ENCODE results near the gene MRAS. TPM values are rescaled to one million over a fixed set of nuclear protein-coding genes. Genes with fewer than 3 reads are reported as not detected.

Gene MRAS
- total RNA-seq, 1 donor from 2014 or later: 7.7 TPM

DNA sequence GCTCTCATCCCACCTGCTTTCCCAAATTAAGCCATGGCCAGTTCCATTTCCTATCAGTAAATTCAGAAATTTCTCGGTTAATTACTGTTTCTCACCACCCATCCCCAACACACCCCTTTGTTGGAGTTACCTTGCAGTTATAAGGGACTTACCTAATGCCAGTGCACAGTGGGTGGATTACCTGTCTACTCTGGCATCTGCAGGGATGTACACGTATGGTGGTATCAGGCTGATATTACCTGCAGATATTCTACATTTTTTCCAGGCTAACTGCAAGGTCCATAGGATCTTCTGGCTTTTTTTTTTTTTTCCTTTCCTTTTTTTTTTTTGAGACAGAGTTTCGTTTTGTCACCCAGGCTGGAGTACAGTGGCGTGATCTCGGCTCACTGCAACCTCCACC is 7.9 kb upstream of the MRAS start:
- no peak for DNase-seq (ENCODE audit: low read depth, low spot score)

- no peak for DNase-seq (ENCODE audit: low read depth, low spot score)
Observed at GRCh38 chr3:138344754-138345153, 3.6 kb upstream of the MRAS start.

DNA sequence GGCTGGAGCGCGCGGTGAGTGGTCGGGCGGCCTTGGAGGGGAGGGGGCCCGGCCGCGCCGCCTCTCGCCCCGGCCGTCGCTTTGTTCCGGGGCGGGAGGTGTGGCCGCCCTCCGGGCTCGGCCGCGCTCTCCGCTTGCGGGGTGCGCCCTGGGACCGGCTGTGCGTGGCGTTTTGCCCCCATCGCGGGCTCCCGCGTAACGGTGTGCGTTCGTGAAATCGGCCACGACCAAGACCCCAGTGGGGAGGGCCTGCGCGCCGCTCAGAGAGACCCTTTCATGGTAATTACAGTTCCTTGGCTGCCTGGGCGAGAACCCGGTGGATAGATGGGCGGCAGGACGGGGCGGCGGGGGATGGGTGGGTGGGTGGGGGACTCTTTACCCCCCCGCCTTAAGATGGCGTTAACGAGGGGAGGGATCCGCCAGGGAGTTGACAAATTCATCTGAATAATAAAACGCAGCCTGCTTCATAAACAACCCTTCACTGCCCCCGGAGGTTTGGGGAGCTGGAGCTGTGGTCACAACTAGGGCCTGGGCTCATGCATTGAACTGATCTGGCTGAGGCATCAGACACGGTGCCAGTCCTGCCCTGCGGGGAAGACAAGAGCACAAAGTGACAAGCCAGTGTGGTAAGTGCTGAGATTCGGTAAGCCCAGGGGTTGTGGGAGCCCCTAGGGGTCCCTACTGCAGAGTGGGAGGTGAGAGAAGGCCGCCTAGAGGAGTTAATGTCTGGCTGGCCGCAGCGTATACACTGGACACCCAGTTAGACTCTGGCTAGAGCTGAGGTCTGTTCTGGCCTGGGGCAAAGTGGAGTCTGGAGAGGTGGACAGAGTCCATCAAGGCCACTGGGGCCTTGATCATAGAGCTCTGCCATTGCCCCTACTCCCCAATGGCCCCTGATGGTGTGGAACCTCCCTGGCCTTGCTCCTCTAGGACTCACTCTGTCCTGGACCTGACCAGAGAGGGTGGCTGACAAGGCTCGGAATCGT is 668 bp downstream of the MRAS start:
- DNase-seq (ENCODE audit: low read depth, low spot score): no peak

DNA sequence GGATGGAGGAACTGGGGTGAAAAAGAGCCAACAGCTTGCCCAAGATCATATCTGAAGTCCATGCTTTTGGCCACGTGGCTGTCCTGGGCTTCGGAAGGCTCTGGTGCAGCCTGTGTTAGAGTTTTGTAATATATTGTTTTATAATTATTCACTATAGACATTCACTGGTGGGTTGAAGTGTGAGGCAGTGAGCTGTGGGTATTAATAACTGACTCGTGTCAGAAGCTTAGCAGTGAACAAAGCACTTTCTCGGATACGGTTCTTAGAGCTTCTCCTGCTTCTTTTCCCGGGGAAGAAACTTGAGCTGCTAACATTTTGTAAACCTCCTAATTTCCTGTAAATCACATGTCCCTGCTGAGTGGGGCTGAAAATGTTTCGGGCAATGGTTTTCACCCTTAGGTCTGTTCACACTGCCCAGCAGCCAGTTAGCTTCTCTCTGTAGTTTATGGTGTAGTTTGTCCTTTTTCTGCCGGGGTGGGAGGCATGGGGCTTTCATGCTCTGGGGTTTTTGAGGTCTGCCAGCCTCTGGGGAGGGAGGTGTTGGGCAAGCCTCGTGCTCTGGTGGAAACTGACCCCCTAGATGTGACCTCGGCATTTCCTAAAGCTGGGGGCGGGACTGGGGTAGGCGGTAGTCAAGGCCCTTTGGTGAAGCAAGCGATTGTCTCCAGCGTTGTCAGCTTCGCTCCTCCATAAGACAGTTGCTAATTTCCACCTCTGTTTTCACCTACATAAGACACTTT is 1.7 kb downstream of the MRAS start:
- DNase-seq (ENCODE audit: low read depth, low spot score): no peak

GRCh38 chr3:138351151-138351550 is 2.8 kb downstream of the MRAS start:
- no peak for DNase-seq (ENCODE audit: low read depth, low spot score)

- DNase-seq (ENCODE audit: low read depth, low spot score): no peak
Observed at GRCh38 chr3:138351916-138352550, 3.7 kb downstream of the MRAS start.

- DNase-seq (ENCODE audit: low read depth, low spot score): no peak
Observed at GRCh38 chr3:138354376-138354775, 6.0 kb downstream of the MRAS start.

- no peak for DNase-seq (ENCODE audit: low read depth, low spot score)
Observed at GRCh38 chr3:138355071-138355470, 6.7 kb downstream of the MRAS start.

DNA sequence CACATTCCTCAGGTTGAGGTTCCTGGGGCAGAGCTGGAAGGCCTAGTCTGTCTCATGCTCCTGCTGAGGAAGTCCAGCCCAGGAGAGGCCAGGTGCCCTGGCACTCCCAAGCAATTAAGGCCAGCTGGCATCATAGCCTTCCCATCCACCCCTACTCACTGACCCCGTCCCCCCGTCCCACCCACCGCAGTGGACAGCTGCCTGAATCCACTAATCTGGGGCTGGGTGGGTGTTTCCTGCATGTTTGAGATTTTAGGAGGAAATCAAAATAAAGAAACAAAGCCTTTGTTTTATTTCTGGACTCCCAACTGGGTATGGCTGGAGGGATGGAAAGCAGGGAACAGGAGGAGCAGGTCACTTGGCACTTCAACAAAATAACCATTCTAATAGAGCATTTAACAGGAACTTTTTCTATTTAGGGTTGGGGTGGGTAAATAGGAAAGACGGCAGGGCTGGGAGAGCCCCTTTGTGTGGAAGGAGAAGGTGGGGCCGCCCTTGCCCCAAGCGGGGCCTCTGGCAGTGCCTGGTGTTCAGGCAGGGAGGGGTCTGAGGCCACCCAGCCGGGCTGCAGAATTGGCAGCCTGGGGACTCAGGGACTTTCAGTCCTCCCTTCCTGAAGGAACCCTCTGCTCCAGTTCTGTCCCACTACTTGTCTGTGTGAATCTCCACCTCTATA is 8.5 kb downstream of the MRAS start:
- DNase-seq (ENCODE audit: low read depth, low spot score): no peak

DNA sequence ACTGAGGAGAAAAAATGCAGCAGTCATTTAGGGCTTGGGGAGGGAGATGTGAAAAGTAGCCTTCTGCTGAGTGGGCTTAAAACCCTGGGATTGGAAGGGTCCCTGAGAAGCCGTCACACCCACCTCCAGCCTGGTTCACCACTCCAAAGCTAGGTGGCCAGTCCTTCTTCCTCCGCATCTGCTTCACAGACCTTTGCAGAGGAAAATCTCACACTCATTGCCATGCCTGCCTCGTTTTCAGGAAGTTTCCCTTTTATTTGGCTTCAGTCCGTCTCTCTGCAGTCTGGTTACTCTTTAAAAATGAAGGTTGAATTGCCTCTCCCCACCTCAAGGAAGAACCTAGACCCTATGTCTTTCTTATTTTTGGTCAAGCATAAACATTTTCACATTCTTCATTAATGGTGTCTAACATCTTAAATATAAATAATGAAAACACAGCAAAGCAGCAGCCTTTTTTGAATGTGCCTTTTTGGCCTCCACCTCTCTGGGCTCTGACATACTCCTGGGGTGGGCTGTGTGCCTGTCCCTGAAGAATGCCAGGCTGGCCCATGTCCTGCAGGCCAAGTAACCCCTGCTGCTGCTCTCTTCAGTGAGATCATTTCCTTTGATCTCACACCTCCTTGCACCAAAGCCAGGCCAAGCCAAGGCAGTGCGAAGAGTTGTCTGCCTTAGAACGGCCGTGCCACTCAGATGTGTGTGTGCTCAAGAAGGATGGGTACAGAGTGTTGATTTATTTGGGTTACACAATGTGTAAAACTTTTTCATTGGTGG is 11.0 kb downstream of the MRAS start:
- no peak for DNase-seq (ENCODE audit: low read depth, low spot score)

GRCh38 chr3:138359919-138360868 is 11.8 kb downstream of the MRAS start:
- DNase-seq (ENCODE audit: low read depth, low spot score): no peak

GRCh38 chr3:138360869-138361525 is 12.6 kb downstream of the MRAS start:
- DNase-seq (ENCODE audit: low read depth, low spot score): no peak

DNA sequence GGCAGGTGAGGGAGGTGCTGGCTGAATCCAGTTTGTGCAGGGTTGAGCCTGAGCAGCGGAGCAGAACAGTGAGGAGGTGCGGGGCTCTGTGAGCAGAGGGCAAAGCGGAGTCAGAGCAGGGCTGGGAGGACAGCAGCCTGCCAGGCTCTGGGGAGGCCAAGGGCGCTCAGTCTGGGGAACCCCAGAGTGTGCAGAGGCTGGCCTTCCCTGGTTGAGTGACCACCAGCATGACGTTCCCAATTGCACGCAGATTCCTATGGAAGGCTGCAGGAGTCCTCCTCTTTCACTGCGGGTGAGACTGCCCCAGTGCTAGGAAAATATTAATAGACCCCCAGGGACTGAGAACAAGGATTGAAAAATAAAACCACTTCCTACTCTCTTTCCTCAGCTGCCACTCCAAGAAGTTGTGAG is 13.2 kb downstream of the MRAS start:
- no peak for DNase-seq (ENCODE audit: low read depth, low spot score)

DNA sequence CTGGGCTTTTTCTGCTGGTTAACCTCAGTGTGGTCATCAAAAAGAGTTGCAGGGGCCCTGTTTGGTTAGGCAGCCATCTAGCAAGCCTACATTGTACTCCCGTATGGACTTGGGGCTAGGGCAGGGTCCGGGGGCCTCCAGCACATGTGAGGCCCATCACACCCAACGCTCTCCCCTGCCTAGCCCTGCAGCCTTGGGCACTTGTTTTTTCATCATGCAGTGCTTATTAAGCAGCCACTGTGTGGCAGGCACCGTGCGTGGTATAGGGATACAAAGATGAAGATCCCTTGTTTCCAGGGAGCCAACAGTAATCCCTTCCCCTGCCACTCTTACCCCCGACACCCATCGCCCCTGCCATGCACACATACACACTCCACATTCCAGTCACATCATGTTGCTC is 14.2 kb downstream of the MRAS start:
- no peak for DNase-seq (ENCODE audit: low read depth, low spot score)

GRCh38 chr3:138363322-138363721 is 14.9 kb downstream of the MRAS start:
- no peak for DNase-seq (ENCODE audit: low read depth, low spot score)

GRCh38 chr3:138364356-138365252 is 16.2 kb downstream of the MRAS start:
- no peak for DNase-seq (ENCODE audit: low read depth, low spot score)

GRCh38 chr3:138365253-138365555 is 16.8 kb downstream of the MRAS start:
- no peak for DNase-seq (ENCODE audit: low read depth, low spot score)
